K562 (cell line): Measurements from ENCODE around the gene SOCS2. TPM values are rescaled to one million over a fixed set of nuclear protein-coding genes. Genes with fewer than 3 reads are reported as not detected.

Experiments
- ARID1B ChIP-seq: fragments of 450-650 bp; IDR thresholded peaks from 2 replicates; pipeline ENCODE4 v1.6.1; 2016; ENCODE audit warnings: antibody characterized with exemption, mild to moderate bottlenecking, inconsistent platforms
- E2F6 ChIP-seq, 2 experiments: IDR thresholded peaks; 2 replicates each; pipeline ENCODE4 v1.6.1; 2011; ENCODE audit warnings: borderline replicate concordance in 1 of 2, control low read depth in 1 of 2, low read depth in 1 of 2, low read length in 1 of 2, mild to moderate bottlenecking in 1 of 2, mixed read lengths in 1 of 2, moderate library complexity in 1 of 2; ENCODE audit not compliant: insufficient read depth in 1 of 2, insufficient read length in 1 of 2, poor library complexity in 1 of 2, severe bottlenecking in 1 of 2; ENCODE audit errors: extremely low read depth in 1 of 2
- EHMT2 ChIP-seq: fragments of 450-650 bp; IDR thresholded peaks from 2 replicates; pipeline ENCODE4 v1.6.1; 2018; ENCODE audit warnings: antibody characterized with exemption
- ETS1 ChIP-seq: conservative IDR thresholded peaks from 2 replicates; pipeline ENCODE4 v1.6.1; 2011; ENCODE audit warnings: low read depth, mild to moderate bottlenecking, low read length; ENCODE audit not compliant: control insufficient read depth
- FOXP4 ChIP-seq: sonication (generic); formaldehyde crosslinking; IDR thresholded peaks from 2 replicates; pipeline ENCODE4 v1.8.0; 2022; ENCODE audit warnings: mild to moderate bottlenecking, missing genetic modification reagents, borderline replicate concordance
- MAFF ChIP-seq: IDR thresholded peaks from 2 replicates; pipeline ENCODE4 v1.6.1; 2012; ENCODE audit warnings: low read length, improper control_type of control experiment
- MTA2 ChIP-seq: fragments of 450-650 bp; IDR thresholded peaks from 2 replicates; pipeline ENCODE4 v1.6.1; 2016; ENCODE audit warnings: low read depth
- PRDM10 ChIP-seq: fragments of 450-650 bp; IDR thresholded peaks from 2 replicates; pipeline ENCODE4 v1.6.1; 2018; ENCODE audit not compliant: partially characterized antibody
- RBM39 ChIP-seq: fragments of 200-400 bp; formaldehyde crosslinking; optimal IDR thresholded peaks from 2 replicates; pipeline ENCODE3; 2018; ENCODE audit warnings: low read depth, low read length
- SIN3B ChIP-seq: fragments of 450-650 bp; IDR thresholded peaks from 2 replicates; pipeline ENCODE4 v1.6.1; 2017; ENCODE audit warnings: low read depth, mild to moderate bottlenecking, moderate library complexity
- ZBTB26 ChIP-seq: fragments of 450-650 bp; formaldehyde crosslinking; IDR thresholded peaks from 2 replicates; pipeline ENCODE4 v1.4.0; 2022; ENCODE audit warnings: missing genetic modification characterization
- ZBTB49 ChIP-seq: sonication (generic); formaldehyde crosslinking; IDR thresholded peaks from 2 replicates; pipeline ENCODE4 v1.8.0; 2022; ENCODE audit warnings: missing genetic modification reagents, mild to moderate bottlenecking, borderline replicate concordance
- ZFP91 ChIP-seq: sonication (generic); formaldehyde crosslinking; IDR thresholded peaks from 2 replicates; pipeline ENCODE4 v1.8.0; 2022; ENCODE audit warnings: mild to moderate bottlenecking, missing genetic modification reagents
- polyA plus RNA-seq, 8 experiments: library from polyadenylated mRNA; depleted of rRNA in 4 of 8; stranded (reverse) in 5 of 8; unstranded in 3 of 8; fragments of >200 nt; fragmentation: Nextera tagmentation in 2 of 8; fragmentation: Illumina TruSeq in 1 of 8; extraction: Ambion mirVana in 2 of 8; extraction: Trizol in 1 of 8; gene quantifications; 2 replicates each; pipeline versions ENCODE4 v1.2.1 to v1.2.3, GENCODE V29; 2011 to 2014; ENCODE audit warnings: inconsistent platforms in 1 of 8, missing spikeins in 1 of 8
- total RNA-seq, 7 experiments: library from RNA; depleted of rRNA in 6 of 7; stranded (reverse); fragments of >200 nt in 6 of 7; fragmentation: Illumina TruSeq in 2 of 7; extraction: Trizol in 2 of 7; gene quantifications; 2 replicates each; pipeline versions ENCODE4 v1.2.1 to v1.2.3, GENCODE V29; 2011 to 2021; ENCODE audit warnings: low replicate concordance in 1 of 7

Gene SOCS2
- total and polyA plus RNA-seq, 9 of the 15 experiments (the other 6 are each of a cell fraction or from before 2014, with no cell fraction given) = 37.0 to 162 (median 98.7) TPM

GRCh38 chr12:93603762-93604161 lies 31.3 kb downstream of the SOCS2 start (continued):
- no peak for TF ChIP-seq ZBTB49 (CRISPR knock-in tag)
- no peak for TF ChIP-seq ZFP91 (CRISPR knock-in tag)
- no peak for TF ChIP-seq ZBTB26 (CRISPR knock-in tag)
- TF ChIP-seq FOXP4 (CRISPR knock-in tag) = no peak
- TF ChIP-seq RBM39 = no peak
- no peak for TF ChIP-seq PRDM10
- TF ChIP-seq ETS1 = no peak
- TF ChIP-seq EHMT2 = no peak
- peak; percentile 53; the same call in 1 of the 2 replicates for TF ChIP-seq ARID1B
- TF ChIP-seq MTA2 = no peak
- TF ChIP-seq E2F6 (IDR thresholded peaks at IDR 0.05; ENCODE audit: borderline replicate concordance in 1 of 2, extremely low read depth in 1 of 2, insufficient read depth in 1 of 2, insufficient read length in 1 of 2, low read depth in 1 of 2, low read length in 1 of 2, poor library complexity in 1 of 2, severe bottlenecking in 1 of 2) = peak in 1 of 2 experiments; percentile 40
- TF ChIP-seq SIN3B = no peak
- TF ChIP-seq MAFF = no peak
